ENCODE measurements around the gene VWA8.

DNA sequence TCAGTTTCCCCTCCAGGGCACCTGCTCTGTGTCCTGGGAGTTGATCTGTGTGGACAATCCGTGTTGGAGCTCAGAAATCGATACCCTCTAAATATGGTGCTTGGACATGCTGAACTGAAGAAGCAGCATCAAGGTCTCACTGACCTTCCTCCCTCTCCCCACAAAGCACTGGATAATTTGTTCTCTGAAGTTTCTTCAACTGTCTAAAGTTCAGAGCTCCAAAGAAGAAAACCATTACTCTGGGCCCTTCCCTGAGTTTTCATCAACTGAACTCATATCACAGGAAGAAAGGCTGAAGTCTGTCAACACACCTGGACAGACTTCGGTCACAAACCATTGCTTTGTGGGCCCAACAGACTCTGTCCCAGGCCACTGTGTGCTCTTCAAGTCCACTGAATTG lies 371.5 kb downstream of the VWA8 start:
- TF ChIP-seq, protein P1, sequence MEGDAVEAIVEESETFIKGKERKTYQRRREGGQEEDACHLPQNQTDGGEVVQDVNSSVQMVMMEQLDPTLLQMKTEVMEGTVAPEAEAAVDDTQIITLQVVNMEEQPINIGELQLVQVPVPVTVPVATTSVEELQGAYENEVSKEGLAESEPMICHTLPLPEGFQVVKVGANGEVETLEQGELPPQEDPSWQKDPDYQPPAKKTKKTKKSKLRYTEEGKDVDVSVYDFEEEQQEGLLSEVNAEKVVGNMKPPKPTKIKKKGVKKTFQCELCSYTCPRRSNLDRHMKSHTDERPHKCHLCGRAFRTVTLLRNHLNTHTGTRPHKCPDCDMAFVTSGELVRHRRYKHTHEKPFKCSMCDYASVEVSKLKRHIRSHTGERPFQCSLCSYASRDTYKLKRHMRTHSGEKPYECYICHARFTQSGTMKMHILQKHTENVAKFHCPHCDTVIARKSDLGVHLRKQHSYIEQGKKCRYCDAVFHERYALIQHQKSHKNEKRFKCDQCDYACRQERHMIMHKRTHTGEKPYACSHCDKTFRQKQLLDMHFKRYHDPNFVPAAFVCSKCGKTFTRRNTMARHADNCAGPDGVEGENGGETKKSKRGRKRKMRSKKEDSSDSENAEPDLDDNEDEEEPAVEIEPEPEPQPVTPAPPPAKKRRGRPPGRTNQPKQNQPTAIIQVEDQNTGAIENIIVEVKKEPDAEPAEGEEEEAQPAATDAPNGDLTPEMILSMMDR (IDR thresholded peaks at IDR 0.05), result no peak
- no peak for TF ChIP-seq POLR2AphosphoS5 (IDR thresholded peaks at IDR 0.05)
- TF ChIP-seq EP300 (IDR thresholded peaks at IDR 0.05), result no peak
- no peak for TF ChIP-seq POLR2A (IDR thresholded peaks at IDR 0.05; ENCODE audit: low read depth)
